Fibroblast of skin of left biceps (primary cell): ENCODE results near the gene CCDC171.
A peak's percentile ranks its signal among the peaks of the same experiment; 100 is the strongest.

ENCODE experiments used
- DNase-seq, 2 experiments: peaks; one replicate each; pipeline ENCODE4 v3.0.0-alpha.2; 2013; ENCODE audit warnings: low read depth in 2 of 2

CCDC171 gene

GRCh38 chr9:15999422-16000339, 446.8 kb downstream of the CCDC171 start:
- peak; percentile 69 to 76 for DNase-seq

DNA sequence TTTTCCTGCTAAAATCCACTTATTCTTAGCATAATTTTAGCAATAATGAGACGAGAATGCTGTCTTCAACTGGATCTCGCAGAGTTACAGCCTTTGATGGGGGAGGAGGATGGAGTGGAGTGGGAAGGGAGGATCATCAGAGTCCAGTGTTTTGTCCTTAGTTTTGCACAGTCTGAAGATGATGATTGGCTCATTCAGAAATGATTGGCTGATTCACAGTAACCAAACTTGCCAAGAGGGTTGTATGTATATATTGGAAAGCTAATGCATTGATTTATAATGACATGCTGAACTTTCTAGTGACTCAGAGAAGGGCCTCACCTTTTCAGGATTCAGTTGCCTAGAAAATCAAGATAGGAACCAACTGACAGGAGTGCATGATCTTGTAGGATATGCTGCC, 448.0 kb downstream of the CCDC171 start:
- DNase-seq: no peak

GRCh38 chr9:16001856-16002255, 449.0 kb downstream of the CCDC171 start:
- DNase-seq: no peak

- DNase-seq: no peak
Measured at GRCh38 chr9:16002816-16003215, 450.0 kb downstream of the CCDC171 start.

DNA sequence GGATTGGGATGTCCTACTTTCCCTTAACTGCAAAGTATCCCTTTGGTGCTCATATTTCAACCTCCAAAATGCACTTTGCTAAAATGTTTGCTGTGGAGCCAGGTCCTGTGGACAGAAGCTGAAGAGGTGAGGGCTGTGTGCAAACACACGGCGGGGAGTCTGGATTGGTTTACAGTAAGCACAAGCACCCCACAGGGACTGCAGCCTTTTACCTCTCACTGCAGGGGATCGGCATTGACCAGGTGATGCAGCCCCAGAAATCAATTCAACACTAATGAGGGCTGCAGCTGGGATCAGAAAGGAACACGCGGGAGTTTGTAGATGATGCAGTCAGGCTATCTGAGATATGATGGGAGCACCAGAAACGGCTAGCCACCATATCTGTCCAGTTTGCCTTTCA, 450.9 kb downstream of the CCDC171 start:
- no peak for DNase-seq

DNA sequence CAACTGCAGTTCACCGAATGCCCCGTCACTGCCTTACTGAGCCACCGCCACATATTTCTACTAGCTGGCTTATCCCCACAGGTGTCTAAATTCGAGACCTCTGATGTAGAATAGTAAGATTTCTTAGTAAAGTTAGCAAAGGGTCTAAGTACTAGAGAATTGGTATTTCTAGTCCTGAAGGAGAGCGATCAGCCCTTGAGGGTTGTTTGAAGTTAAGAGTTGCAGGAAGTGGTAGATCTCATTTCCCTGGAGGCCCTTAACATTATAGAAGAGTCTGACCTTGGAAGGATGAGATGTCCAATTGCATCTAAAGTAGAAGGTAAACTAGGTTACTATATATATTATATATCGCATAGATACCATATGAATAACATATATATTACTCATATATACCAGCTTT, 451.8 kb downstream of the CCDC171 start:
- no peak for DNase-seq

DNA sequence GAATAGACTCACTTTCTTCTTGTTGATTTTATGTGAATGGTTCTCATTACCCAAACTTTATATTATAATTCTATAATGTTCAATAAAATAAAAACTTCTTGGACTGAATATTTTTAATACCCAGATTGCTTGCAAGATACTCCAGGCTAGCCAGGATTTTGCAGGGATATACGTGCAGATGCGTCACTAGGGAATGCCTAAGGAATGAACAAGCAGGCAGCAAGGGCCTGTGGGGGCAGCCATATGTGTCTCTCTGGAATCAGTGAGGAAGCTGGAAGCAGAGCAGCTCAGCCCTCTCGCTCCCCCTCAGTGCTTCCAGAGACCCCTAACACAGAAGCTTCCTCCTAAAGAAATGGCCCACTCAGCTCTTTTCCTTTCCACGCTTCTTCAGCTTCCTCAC, 457.4 kb downstream of the CCDC171 start:
- no peak for DNase-seq

DNA sequence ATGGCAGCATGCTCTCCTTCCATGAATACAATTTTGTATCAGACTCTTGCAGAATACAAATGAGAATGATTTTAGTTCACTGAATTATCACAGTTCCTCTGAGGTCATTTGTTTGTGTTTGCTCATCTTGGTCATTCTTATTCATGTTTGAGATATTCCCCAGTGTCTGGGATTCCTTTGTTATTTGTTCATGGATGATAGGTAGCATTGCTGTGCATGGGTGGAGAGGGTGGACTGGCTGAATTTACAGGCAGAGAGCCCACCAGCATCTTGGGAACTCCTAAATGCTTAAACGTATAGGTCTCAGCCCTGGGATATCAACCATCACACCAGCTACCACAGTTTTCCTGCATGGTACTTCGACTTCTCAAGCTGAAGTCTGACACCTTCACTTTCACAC, 459.8 kb downstream of the CCDC171 start:
- no peak for DNase-seq

DNA sequence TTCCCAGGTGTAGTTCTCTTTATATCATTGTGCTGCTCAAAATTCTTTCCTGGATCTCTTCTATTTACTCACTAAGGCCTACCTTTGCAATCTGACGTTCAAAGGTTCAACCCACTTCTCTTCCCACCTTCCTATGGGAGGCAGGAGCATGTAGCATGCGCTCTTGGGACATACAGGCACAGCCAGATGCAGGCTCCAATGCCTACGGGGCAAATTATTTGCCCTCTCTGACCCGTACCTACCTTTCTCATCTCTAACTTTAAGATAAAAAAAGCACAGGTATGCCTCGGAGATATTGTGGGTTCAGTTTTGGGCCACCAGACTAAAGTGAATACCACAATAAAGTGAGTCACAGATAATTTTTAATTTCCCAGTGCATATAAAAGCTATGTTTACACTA, 460.5 kb downstream of the CCDC171 start:
- no peak for DNase-seq

GRCh38 chr9:16013826-16014225, 461.0 kb downstream of the CCDC171 start:
- no peak for DNase-seq

DNA sequence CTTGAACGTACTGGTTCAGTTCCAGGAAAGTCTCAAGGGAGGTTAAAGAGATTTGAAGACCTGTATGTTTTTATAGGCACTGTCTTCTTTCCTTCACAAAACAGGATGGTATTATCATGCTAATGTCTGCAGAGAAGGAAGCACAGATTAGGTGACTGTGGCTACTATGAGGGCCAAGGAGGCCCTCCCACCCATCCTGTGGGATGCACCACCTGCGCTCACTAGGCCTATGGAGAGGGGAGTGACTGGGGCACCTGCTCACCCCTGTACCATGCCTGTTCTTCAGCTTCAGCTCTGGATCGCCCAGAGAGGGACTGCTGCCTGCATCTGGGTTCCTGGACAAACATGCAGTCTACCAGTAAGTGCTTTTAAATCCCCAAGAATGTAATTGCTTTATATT, 469.4 kb downstream of the CCDC171 start:
- DNase-seq: no peak

- DNase-seq: no peak
Measured at GRCh38 chr9:16023446-16023845, 470.6 kb downstream of the CCDC171 start.
